Panc1 (cell line): ENCODE results near the gene ABCA8. TPM values are rescaled to one million over a fixed set of nuclear protein-coding genes. Genes with fewer than 3 reads are reported as not detected.

Experiments used
- ATAC-seq: fragments of 200-7000 bp; cut with Tn5 transposase; 2 replicates; pipeline ENCODE4 v1.9.1; 2020; ENCODE audit warnings: mild to moderate bottlenecking, moderate library complexity
- BruUV-seq: library from RNA; stranded (reverse); fragments of 400-500 nt; replicated peaks from 2 replicates; lab custom pipeline; 2021; lab: Mats Ljungman, UMichigan
- CTCF ChIA-PET: fragments of 300-600 bp; sonication (Branson Sonifier 250); formaldehyde crosslinking; loops from one replicate; lab custom pipeline; 2022; ENCODE audit warnings: antibody characterized with exemption; lab: Charles Lee
- POLR2A ChIA-PET: fragments of 300-600 bp; sonication (Branson Sonifier 250); formaldehyde crosslinking; loops from one replicate; lab custom pipeline; 2022; ENCODE audit warnings: antibody characterized with exemption; lab: Charles Lee
- DNase-seq: peaks from one replicate; pipeline ENCODE4 v3.0.0-alpha.2; 2010; ENCODE audit warnings: low read depth, low spot score
- H3K27ac ChIP-seq: 2 replicates; pipeline ENCODE4 v1.5.1; 2011; ENCODE audit warnings: mild to moderate bottlenecking, low read length, inconsistent platforms
- H3K27me3 ChIP-seq: fragments of 200-500 bp; sonication (Bioruptor generic); 2 replicates; pipeline ENCODE4 v1.6.0; 2014; ENCODE audit warnings: low read length, inconsistent platforms; ENCODE audit not compliant: control insufficient read depth, insufficient read depth
- H3K36me3 ChIP-seq: fragments of 200-500 bp; sonication (Bioruptor generic); 2 replicates; pipeline ENCODE4 v1.5.1; 2014; ENCODE audit warnings: inconsistent platforms, mild to moderate bottlenecking, low read length, moderate library complexity; ENCODE audit not compliant: control insufficient read depth, insufficient read depth
- H3K4me1 ChIP-seq: 2 replicates; pipeline ENCODE4 v1.5.1; 2011; ENCODE audit warnings: inconsistent platforms, mild to moderate bottlenecking, low read length, moderate library complexity; ENCODE audit not compliant: control insufficient read depth, insufficient read depth
- H3K4me3 ChIP-seq, 2 experiments: 2 replicates each; pipeline ENCODE4 v1.5.1; 2011 to 2012; ENCODE audit warnings: low read depth in 2 of 2, low read length in 2 of 2, mild to moderate bottlenecking in 2 of 2, inconsistent platforms in 1 of 2, moderate library complexity in 1 of 2
- H3K9me3 ChIP-seq: fragments of 200-500 bp; sonication (Bioruptor generic); 2 replicates; pipeline ENCODE4 v1.5.1; 2014; ENCODE audit warnings: low read depth, mild to moderate bottlenecking, inconsistent platforms, low read length, moderate library complexity; ENCODE audit not compliant: control insufficient read depth, insufficient read depth
- CTCF ChIP-seq: fragments of 450-650 bp; IDR thresholded peaks from 2 replicates; pipeline ENCODE4 v1.5.1; 2017; ENCODE audit warnings: mild to moderate bottlenecking
- POLR2AphosphoS5 ChIP-seq: IDR thresholded peaks from 2 replicates; pipeline ENCODE4 v1.6.1; 2012; ENCODE audit warnings: mild to moderate bottlenecking, low read depth, low read length, moderate library complexity
- REST ChIP-seq, 2 experiments: IDR thresholded peaks; 2 replicates each; pipeline ENCODE4 v1.6.1; 2011 to 2012; ENCODE audit warnings: low read depth in 2 of 2, control low read depth in 1 of 2, low read length in 1 of 2, mild to moderate bottlenecking in 1 of 2, moderate library complexity in 1 of 2; ENCODE audit not compliant: insufficient read depth in 1 of 2
- SIN3A ChIP-seq: IDR thresholded peaks from 2 replicates; pipeline ENCODE4 v1.6.1; 2012; ENCODE audit warnings: low read depth, mild to moderate bottlenecking, low read length, moderate library complexity, borderline replicate concordance; ENCODE audit not compliant: insufficient read depth
- TCF7L2 ChIP-seq: IDR thresholded peaks from 2 replicates; pipeline ENCODE4 v1.6.1; 2011; ENCODE audit warnings: mild to moderate bottlenecking, low read depth, low read length, inconsistent platforms
- in situ Hi-C: cut with HindIII; loops from 2 replicates; pipeline ENCODE4 v1.10.0; 2016; ENCODE audit warnings: low sequenced_read_pairs, low pct_unique_long_range_greater_than_20kb
- intact Hi-C: fragments of 100-400 bp; cut with micrococcal nuclease; formaldehyde crosslinking; loops from one replicate; pipeline ENCODE4 v1.10.0; 2022; ENCODE audit not compliant: unreplicated experiment
- total RNA-seq: library from RNA; stranded (reverse); gene quantifications from one replicate; pipeline ENCODE4 v1.2.1, GENCODE V29; 2021; ENCODE audit not compliant: unreplicated experiment

The ABCA8 gene
- total RNA-seq, 1 experiment from 2014 or later = 0.23 TPM

GRCh38 chr17:68969101-68969500 is 13.9 kb upstream of the ABCA8 start:
- no peak for ATAC-seq
- intact Hi-C loops = loop anchor here (2.0 kb wide), 1 partner anchor 192 kb away; no protein-coding TSS in a partner anchor

GRCh38 chr17:68963958-68964357 is 8.8 kb upstream of the ABCA8 start:
- no TSS peak for BruUV-seq
- no peak overlapping the region for H3K4me3 ChIP-seq
- no peaks in the 10 kb centered on the region for H3K27me3 ChIP-seq
- in situ Hi-C loops (no loop called here), intact Hi-C loops (no loop called here)
- no peaks in the 10 kb centered on the region for H3K4me1 ChIP-seq
- TF ChIP-seq POLR2AphosphoS5 = no peak
- no peak for TF ChIP-seq TCF7L2
- no peak for TF ChIP-seq SIN3A
- no peak for TF ChIP-seq CTCF
- no peak for TF ChIP-seq REST (IDR thresholded peaks at IDR 0.05; ENCODE audit: insufficient read depth in 1 of 2, low read depth in 2 of 2, low read length in 1 of 2)
- DNase-seq (no peak), ATAC-seq (no peak)
- H3K9me3 ChIP-seq = no peaks in the 10 kb centered on the region
- POLR2A ChIA-PET = no interaction called here
- H3K36me3 ChIP-seq = no peaks in the 10 kb centered on the region
- no peak overlapping the region for H3K27ac ChIP-seq
- CTCF ChIA-PET = no interaction called here

More at GRCh38 chr17:68969101-68969500, 13.9 kb upstream of the ABCA8 start:
- POLR2A ChIA-PET = no interaction called here
- CTCF ChIA-PET = no interaction called here
- Histone ChIP-seq H3K9me3 (no peaks in the 10 kb centered on the region), H3K4me1 (no peaks in the 10 kb centered on the region), H3K27ac (no peak overlapping the region), H3K4me3 (no peak overlapping the region), H3K27me3 (no peaks in the 10 kb centered on the region), H3K36me3 (no peaks in the 10 kb centered on the region)
- in situ Hi-C loops = no loop called here
- no TSS peak for BruUV-seq
- TF ChIP-seq REST (IDR thresholded peaks at IDR 0.05; ENCODE audit: insufficient read depth in 1 of 2, low read depth in 2 of 2, low read length in 1 of 2) (no peak), SIN3A (no peak), CTCF (no peak), TCF7L2 (no peak), POLR2AphosphoS5 (no peak)
- no peak for DNase-seq
